ENCODE data around the gene ZC3H11A.

GRCh38 chr1:203763505-203763904 is 31.9 kb upstream of the ZC3H11A start:
- TF ChIP-seq CTCF (IDR thresholded peaks at IDR 0.05) (no peak), EP300 (IDR thresholded peaks at IDR 0.05) (no peak)
